GM19455 (cell line): ENCODE measurements around the gene SIAH1.
"Not testable (repeated sequence)": the region's sequence is repeated elsewhere in the genome, so short reads cannot be mapped to it uniquely, and the experiment has no call there.

Source experiments
- ATAC-seq: cut with Tn5 transposase; IDR thresholded peaks from one replicate; pipeline ENCODE4 v1.9.1; 2021; ENCODE audit not compliant: unreplicated experiment

The SIAH1 gene, protein sequence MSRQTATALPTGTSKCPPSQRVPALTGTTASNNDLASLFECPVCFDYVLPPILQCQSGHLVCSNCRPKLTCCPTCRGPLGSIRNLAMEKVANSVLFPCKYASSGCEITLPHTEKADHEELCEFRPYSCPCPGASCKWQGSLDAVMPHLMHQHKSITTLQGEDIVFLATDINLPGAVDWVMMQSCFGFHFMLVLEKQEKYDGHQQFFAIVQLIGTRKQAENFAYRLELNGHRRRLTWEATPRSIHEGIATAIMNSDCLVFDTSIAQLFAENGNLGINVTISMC

DNA sequence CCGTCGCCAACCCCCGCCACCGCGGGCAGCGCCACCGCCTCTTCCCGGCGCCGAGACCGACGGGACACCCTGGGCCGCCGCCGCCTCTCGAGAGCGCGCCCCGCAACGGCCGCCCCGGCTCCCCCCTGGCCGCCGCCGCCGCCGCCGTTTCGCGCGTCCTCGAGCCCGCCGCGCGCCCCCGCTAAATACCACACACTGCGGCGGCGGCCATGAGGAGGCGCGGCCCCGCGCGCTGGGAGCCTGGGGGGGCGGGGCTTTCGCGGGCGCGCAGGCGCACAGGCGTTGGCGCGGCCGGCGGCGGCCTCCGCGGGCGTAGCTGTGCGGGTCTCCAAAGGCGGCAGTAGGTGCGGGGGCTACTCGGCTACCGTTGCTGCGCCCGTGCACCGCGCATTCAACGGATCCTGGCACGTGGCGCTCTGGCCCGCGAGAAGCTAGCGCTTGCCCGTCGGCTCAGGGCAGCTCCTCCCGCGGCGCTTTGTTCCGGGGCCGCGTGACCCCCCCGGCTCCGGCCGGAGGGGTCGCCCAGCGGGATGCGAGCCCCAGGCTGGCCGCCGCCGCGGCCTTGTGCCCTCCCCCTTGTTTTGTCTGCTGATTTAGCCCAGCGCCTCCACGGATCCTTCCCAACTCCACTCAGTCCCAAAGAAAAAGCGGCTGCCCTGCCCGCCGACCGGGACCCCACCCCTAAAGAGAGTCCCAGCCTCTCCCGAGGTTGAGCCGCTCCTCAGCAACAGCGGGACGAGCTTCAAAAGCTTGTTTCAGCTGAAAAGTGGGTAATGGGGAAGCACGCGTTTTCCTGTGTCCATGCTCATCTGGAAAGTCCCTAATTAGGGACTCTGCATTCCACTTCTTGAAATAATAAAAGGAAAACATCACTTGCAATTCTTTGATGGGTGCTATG lies at the start of gene SIAH1:
TSS of gene SIAH1 (minus strand) at position 161 of the 898 bp plus-strand sequence. CDS start 22,985 bp downstream, outside the sequence.
- ATAC-seq = peak; percentile 60

DNA sequence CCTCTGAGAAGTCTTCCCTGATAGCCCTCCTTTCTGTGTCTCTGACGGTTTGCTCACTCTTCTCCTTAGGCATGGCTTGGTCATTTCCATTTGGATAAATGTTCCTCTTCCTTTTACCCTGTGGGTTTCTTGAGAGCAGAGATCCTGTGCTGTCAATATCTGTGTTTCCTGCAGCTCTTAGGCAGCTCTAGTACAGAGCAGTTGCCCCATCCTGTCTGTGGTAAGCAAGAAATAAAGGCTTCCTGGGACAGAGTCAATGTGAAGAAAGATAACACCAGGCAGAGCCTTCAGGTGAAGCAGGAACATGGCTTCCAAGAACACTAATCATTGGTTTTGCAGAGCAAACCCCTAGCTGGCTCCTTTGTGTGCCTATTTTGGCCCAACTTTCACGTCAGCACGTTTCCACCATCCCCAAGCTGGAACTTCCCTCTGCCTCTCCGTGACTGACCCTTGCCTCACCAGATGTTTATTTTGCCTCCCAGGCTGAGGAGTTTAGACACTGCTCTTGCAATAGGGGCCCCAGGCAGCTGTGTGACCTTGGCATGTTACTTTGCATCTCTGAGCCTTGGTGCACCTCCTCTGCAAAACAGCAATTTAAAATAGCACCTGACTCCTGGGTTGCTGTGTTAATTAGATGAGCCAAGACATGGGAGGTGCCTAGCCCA lies 49.6 kb upstream of the SIAH1 start:
- no peak for ATAC-seq

DNA sequence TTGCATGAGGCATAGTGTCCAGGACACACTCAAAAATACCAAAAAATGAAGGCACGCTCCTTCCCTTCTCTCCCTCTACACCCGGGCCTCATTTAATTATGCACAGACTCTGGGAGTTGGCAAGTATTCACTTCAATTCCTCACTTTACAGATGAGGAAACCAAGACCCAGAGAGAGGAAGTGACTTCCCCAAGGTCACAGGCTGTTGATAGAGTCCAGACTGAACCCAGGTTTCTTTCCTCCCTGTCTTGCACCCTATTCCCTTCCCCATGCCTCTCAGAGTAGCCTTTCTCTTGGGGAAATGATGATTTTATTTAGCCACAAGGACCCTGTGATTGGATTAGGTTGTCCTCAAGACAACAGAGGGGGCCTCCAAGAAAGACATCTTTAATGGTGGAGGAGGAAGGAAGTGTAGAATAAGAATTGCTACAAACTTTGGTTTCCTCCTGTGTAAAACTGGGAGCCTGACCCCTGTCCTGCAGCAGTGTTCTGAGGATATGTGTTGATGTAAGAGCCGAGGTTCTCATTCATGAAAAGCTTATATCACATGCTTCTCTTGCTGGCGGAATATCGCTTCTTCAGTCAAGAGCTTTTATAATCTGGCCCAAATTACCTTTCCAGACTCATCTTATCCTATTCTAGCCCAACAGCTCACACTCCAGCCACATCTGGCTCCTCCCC lies 48.8 kb upstream of the SIAH1 start:
- no peak for ATAC-seq

DNA sequence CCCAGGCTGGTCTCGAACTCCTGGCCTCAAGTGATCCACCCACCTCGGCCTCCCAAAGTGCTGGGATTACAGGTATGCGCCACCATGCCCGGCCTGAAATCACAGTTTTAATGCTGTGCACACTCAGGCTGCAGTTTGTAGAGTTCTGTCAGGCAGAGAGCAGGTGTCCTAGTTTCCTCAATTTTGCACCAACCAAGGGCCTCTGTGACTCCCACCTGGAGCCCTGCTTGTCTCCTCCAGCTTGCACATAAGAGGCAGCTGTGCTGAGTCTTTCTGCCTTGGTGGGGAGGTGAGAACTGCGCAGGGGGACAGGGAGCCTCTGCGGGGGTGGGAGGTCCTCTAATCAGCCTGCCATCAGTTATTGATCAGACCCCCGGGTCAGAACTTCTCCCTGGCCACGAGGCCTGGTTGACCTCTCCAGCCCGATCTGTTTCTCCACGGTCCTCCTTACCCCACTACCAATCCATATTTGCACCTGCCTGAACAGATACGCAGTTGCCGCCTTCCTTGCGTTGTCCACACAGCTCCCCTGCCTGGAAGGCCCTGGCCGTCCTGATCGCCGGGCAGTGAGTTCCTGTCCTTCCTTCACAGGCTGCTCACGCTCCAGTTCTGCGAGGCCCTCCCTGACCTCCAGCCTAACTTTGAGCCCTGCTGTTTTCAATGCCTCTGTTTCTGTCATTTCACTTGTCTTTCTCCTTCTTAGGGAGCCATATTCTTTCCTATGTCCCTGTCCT lies 48.1 kb upstream of the SIAH1 start:
- ATAC-seq = no peak

DNA sequence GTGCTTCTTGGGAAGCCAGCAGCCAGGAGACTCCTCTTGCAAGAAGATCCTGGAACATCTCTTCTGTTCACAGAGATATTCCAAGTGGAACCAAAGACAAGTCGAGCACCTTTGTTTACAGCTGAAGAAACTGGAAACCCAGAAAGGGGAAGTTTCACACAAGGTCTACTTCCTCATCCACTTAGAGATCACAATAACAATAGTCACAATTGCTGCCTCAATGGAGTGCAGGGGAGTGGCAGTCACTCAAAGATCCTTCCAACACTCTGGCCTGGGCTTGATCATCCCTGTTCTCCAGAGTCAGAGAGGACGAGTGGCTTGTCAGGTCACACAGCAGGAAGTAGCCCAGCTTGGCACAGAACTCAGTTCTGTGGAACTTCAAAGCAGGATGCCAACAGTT lies 46.9 kb upstream of the SIAH1 start:
- ATAC-seq = peak; percentile 86

DNA sequence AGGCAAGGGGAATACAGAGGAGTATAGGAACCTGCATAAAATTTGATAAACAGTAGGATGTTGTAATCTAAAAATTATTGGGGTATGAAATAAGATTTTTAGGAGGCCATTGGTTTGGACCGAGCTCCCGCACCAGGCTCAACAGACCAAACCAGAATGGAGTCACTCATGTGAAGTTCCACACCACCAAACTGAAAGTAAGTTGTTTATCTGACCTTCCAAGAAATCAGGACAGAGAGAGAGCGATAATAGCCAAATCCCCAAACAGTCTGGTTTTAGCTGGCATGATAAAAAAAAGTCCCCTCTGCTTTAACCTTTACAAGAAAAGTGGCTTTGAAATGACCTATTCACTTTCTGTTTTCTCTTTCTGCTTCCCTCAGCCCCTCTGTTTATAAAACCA lies 45.7 kb upstream of the SIAH1 start:
- no peak for ATAC-seq

DNA sequence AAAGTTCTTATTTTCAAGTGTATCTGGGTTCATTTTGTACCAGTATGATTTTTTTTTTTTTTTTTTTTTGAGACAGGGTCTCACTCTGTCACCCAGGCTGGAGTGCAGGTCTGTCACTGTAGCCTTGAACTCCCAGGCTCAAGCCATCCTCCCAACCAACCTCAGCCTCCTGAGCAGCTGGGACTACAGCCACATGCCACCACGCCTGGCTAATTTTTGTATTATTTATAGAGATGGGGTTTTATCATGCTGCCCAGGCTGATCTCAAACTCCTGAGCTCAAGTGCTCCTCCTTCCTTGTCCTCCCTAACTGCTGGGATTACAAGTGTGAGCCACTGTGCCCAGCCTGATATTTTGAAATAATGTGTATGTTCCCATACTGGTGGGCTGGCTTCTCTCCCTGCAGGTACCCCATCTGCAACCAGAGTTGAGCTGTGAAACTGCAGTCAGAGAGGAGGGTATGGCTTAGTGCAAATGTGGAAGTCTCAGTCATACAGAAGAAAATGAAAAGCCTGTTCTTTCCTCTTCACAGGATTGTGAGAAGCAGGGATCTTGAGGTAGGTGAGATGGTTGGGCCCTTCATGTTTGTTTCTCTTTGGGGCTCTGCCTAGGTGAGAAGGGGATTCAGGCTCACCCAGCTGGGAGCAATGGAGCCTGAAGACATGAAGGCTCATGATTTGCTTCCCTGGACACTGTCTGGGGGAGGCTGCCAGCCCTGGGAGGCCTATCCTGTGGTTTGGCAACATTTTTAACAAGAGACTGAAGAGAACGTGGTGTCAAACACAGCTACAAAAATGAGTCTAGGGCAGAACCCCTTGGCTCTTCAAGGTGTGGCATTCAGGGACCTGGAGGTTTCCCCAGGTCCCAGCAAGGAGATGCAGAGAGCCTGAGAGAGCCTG lies 41.3 kb upstream of the SIAH1 start:
- ATAC-seq = no peak

DNA sequence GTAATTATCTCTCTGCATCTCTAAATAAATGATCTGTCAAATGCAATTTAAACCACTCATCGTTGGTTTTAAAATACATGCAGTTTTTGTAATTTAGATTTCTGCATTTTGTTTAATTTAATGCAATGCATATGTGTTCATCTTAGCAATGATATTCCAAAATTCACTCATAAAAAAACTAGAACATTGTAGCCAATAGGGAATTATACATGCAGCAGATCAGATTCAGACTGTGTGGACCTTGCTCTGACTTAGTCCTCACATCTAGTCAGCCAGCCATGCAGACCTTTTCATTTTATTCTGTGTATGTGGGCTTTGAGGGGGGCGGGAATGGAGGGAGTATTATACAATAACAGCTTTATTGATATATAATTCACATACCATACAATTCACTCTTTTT lies 37.3 kb upstream of the SIAH1 start:
- no peak for ATAC-seq

DNA sequence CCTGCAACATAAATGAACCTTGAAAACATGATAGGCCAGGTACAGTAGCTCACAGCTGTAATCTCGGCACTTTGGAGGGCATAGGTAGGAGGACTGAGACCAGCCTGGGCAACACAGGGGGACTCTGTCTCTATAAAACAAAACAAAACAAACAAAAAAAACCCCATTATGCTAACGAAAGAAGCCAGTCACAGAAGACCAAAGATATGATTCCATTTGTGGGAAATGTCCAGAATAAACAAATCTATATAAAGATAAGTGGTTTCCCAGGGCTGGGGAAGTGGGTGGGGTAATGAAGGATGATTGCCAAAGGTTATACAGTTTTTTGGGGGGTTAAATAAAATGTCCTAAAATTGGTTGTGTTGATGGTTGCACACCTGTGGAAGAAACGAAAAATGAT lies 36.5 kb upstream of the SIAH1 start:
- no peak for ATAC-seq

DNA sequence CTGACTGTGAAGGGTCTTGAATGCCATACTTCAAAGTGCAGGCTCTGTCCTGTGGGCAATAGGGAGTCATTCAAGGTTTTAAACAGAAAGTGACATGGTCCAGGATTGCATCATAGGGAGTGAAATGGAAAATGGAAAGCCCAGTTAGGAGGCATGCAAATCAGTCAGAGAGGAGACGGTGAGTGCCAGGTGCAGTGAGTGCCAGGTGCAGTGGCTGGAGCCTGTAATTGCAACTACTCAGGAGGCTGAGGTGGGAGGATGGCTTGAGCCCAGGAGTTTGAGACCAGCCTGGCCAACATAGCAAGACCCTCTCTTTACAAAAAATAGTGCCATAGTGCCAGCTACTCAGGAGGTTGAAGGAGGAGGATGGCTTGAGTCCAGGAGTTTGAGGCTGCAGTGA lies 35.2 kb upstream of the SIAH1 start:
- no peak for ATAC-seq

DNA sequence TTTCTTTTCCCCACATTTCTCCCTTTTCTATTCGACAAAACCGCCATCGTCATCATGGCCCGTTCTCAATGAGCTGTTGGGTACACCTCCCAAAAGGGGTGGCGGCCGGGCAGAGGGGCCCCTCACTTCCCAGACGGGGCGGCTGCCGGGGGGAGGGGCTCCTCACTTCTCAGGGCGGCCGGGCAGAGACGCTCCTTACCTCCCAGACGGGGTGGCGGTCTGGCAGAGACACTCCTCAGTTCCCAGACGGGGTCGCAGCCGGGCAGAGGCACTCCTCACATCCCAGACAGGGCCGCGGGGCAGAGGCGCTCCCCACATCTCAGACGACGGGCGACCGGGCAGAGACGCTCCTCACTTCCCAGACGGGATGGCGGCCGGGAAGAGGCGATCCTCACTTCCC lies 31.4 kb upstream of the SIAH1 start:
- not testable (repeated sequence) for ATAC-seq

DNA sequence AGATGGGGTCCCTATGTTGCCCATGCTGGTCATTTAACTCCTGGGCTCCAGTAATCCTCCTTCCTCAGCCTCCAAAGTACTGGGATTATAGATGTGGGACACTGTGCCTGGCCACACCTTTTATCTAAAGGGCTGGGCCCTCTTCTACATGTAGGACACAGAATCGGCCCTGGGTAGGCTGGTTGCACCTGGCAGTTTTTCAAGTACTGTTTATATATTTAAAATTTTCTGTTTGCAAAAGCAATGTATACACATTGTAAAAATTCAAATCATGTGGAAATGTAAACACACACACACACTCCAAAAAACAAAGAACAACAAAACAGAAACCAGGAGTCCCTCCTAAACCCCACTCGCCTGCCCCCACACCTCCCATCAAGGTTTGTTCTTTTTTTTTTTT lies 28.1 kb upstream of the SIAH1 start:
- ATAC-seq = no peak

DNA sequence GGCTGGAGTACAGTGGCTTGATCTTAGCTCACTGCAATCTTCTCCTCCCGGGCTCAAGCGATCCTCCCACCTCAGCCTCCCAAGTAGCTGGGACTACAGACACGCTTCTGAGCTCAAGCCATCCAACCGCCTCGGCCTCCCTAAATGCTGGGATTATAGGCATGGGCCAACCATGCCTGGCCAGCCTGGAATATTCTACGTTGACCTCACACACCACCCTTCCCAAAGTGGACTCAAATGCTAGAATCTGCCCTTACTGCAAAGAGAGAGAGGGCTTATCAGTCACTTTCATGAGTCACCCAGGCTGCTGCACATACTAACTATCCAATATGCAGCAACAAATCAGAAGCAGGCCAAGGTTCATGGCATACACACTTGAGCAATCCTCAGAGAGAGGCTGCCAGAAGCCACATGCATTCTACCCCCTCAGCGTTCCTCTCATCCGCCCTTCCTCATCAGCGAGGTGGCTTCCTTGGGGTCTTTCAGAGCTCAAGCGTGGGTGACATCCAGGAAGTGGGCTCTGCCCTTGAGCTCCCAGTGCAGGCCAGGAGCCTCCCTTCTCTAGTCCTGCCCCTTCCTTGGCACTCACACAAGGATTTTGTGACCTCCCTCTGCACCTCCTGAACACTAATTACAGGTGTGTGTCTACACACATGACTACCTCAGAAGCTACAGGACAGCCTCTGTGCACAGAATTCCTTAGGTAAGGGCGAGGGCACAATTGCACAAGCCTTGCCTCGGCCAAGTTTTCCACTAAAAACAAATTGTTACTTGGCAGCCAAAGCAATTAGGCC lies 24.8 kb upstream of the SIAH1 start:
- ATAC-seq = no peak

DNA sequence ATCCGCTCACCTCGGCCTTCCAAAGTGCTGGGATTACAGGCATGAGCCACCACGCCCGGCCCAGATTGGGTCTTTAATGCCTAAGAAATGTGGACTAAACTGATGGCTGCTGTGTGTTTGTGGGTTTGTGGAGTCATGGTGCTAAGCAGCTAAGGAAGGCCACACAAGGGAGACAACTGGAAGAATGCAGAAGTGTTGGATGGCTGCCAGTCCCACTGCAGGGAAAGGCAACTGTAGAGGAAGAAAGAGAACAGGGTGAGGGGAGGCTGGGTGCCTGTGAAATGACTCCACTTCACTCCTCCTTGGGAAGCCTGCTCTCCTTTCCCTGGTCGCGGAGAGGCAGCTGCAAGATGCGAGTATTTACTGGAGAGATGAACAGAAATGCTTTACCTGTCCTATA lies 23.5 kb upstream of the SIAH1 start:
- no peak for ATAC-seq

DNA sequence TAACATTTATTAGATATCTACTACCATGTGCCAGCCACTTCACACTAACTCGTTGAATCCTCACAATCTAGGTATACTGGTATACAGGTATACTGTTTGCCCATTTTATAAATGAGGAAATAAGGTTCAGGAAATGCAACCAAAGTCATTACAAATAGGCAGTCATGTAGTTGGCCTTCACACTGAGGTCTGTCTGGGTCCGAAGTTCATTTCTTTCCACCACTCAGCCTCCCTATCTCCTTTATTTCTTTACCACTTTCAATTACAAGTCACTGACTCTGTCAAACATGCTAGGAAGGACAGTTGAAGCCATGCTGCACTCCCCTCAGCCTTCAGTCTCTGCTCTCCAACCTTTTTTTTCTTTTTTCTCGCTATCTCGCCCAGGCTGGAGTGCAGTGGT lies 20.7 kb upstream of the SIAH1 start:
- no peak for ATAC-seq

DNA sequence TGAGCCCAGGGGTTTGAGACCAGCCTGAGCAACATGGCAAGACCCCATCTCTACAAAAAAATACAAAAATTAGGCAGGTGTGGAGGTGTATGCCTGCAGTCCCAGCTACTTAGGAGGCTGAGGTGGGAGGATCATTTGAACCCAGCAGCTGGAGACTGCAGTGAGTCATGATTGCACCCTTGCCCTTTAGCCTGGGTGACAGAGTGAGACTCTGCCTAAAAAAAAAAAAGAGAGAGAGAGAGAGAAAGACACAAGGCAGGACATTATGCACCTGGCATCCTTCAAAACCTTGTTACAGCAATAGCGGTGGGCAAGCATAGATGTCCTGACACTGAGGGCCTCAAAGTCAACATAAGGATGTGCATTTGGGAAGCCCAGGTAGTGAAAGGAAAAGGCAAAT lies 19.9 kb upstream of the SIAH1 start:
- ATAC-seq = no peak

DNA sequence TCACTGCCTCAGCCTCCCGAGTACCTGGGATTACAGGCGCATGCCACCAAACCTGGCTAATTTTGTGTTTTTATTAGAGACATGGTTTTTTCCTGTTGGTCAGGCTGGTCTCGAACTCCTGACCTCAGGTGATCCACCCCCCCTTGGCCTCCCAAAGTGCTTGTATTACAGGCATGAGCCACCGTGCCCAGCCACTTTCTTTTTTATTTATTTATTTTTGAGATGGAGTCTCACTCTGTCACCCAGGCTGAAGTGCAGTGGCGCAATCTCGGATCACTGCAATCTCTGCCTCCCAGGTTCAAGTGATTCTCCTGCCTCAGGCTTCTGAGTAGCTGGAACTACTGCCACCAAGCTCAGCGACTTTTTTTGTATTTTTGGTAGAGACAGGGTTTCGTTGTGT lies 17.3 kb upstream of the SIAH1 start:
- not testable (repeated sequence) for ATAC-seq

DNA sequence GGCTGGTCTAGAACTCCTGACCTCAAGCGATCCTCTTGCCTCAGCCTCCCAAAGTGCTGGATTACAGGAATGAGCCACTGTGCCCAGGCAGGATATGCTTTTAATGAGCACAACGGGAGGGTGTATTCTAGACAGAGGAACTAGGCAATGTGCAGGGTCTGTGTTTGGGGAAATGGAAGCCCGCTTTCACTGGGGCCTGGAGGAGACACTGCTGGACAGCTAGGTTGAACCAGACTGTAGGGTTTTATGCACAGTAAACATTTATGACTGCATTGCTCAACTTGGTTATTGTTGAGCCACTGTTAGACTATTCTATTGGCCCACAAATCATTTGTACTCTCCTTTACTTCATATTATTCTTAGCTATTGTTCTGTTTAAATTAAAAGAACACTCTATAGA lies 10.2 kb upstream of the SIAH1 start:
- no peak for ATAC-seq

DNA sequence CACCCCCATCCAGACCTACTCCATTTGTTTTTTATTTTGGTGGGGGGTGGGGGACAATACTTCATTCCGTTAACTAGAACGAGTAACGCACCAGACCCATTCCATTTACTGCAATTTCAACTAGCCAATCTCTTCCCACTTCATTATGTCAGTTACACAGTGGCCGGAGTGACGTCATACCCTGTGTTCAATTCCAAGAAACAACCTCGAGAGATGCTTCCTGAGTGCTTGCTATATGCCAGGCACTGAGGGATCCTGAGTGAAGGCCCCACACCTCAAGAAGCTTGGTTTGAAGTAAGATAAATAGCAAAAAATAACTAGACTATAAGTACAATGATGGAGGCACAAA lies 9.1 kb upstream of the SIAH1 start:
- ATAC-seq = no peak
